Measurements from ENCODE around the gene FYN.

DNA sequence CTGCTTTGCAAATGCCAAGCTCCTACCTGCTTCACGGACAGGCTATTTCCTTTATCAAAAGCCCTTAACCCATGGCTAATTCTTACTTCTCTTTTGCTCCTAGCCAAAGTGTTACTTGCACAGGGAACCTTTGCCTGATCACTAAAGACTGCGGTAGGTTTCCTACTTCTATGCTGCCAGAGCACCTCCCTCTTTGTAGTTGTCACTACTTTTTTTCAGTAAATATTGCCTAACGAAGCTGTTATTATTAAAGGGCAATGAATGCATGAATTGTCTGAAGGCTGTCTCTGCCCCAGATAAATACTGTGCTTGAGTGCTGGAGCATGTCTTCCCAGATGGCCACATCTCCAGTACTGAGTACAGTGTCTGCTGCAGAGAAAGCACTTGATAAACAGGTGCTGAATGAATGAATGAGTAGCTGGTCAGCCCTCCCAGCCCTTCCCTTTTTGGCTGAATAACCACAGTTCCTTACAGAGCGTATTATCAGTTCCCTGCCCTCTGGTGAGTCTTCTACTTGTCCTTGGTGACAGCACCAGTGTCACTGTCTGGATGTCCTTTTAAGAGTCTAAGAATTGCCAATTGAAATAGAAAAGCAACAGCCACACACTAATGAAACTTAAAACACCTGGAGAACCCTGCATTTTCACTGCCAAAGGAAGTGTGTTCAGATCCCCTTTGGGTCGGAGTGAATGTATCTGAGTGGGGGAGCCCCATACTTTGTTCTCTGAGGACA is 194.0 kb downstream of the FYN start:
- TF ChIP-seq, protein P1, sequence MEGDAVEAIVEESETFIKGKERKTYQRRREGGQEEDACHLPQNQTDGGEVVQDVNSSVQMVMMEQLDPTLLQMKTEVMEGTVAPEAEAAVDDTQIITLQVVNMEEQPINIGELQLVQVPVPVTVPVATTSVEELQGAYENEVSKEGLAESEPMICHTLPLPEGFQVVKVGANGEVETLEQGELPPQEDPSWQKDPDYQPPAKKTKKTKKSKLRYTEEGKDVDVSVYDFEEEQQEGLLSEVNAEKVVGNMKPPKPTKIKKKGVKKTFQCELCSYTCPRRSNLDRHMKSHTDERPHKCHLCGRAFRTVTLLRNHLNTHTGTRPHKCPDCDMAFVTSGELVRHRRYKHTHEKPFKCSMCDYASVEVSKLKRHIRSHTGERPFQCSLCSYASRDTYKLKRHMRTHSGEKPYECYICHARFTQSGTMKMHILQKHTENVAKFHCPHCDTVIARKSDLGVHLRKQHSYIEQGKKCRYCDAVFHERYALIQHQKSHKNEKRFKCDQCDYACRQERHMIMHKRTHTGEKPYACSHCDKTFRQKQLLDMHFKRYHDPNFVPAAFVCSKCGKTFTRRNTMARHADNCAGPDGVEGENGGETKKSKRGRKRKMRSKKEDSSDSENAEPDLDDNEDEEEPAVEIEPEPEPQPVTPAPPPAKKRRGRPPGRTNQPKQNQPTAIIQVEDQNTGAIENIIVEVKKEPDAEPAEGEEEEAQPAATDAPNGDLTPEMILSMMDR (IDR thresholded peaks at IDR 0.05; ENCODE audit: insufficient read depth, low read length, poor library complexity, severe bottlenecking), result no peak
- TF ChIP-seq EZH2phosphoT487 (conservative IDR thresholded peaks at IDR 0.05; ENCODE audit: low read length), result no peak

Data from SU-DHL-6 (cell line).